HepG2 (cell line): ENCODE results near the gene CTPS2.

ENCODE experiments used
- CTCF ChIP-seq: sonication (generic); formaldehyde crosslinking; IDR thresholded peaks from 2 replicates; pipeline ENCODE4 v1.5.0; 2020; ENCODE audit warnings: mild to moderate bottlenecking, missing genetic modification reagents, moderate library complexity
- EHMT2 ChIP-seq: fragments of 200-600 bp; sonication (generic); IDR thresholded peaks from 2 replicates; pipeline ENCODE4 v1.7.0; 2017; ENCODE audit warnings: antibody characterized with exemption, low read depth, low read length, borderline replicate concordance
- ONECUT2 ChIP-seq: sonication (generic); formaldehyde crosslinking; IDR thresholded peaks from 2 replicates; pipeline ENCODE4 v1.4.0; 2020; ENCODE audit warnings: missing genetic modification reagents
- ZNF546 ChIP-seq: sonication (generic); formaldehyde crosslinking; conservative IDR thresholded peaks from 2 replicates; pipeline ENCODE4 v1.8.1; 2023; ENCODE audit warnings: mild to moderate bottlenecking, missing genetic modification reagents
- ZNF639 ChIP-seq: conservative IDR thresholded peaks from 2 replicates; pipeline ENCODE4 v1.6.1; 2018; ENCODE audit warnings: missing genetic modification reagents

GRCh38 chrX:16662402-16662801 lies 50.1 kb downstream of the CTPS2 start:
- TF ChIP-seq ZNF546 (CRISPR knock-in tag) (no peak), ONECUT2 (CRISPR knock-in tag) (no peak), EHMT2 (no peak), ZNF639 (CRISPR knock-in tag) (no peak), CTCF (CRISPR knock-in tag) (no peak)
